Measurements from ENCODE around the gene FCHSD2.
"Not testable (repeated sequence)": the region's sequence is repeated elsewhere in the genome, so short reads cannot be mapped to it uniquely, and the experiment has no call there.

FCHSD2 gene

DNA sequence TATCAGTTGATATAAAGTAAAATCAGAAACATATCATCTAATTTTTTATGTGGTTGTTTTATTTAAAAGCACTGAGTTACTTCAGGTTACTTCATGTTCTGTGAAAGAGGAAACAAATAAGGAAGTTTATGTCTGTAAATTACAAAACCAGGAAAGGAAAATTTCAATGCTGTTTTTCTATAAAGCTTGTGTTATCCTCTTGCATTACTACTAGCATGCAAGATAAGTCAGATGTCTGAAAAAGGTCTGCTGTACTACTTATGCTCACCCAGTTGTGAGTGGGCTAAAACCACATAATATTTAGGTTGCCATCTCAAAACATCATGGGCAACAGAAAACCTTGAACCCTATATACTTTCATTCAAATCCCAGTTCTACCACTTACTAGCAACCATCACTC, 206.4 kb downstream of the FCHSD2 start:
- no peak for TF ChIP-seq ZNF274 (IDR thresholded peaks at IDR 0.05; ENCODE audit: low read depth, low read length)
- no peak overlapping the region for H3K4me3 ChIP-seq (ENCODE audit: low read length)

DNA sequence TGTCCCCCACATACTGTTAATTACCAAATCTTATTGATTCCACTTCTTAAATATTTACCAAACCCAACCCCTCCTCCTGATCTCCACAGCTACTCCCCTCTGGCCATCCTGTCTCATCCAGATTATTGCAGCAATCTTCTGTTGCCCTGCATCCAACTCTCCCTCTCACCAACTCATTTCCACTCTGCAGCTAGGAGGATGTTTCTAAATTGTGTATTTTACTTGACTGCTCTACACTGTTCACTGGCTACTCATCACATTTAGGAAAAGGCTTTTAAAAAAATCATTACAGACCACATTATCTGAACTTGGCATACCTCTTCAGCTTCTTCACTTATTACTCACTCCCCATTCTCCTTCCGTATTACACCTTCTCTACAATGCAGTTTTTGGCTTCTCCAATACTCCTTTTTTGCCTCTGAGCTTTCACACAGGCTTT, 210.0 kb downstream of the FCHSD2 start:
- no peak overlapping the region for H3K4me3 ChIP-seq (ENCODE audit: low read length)

DNA sequence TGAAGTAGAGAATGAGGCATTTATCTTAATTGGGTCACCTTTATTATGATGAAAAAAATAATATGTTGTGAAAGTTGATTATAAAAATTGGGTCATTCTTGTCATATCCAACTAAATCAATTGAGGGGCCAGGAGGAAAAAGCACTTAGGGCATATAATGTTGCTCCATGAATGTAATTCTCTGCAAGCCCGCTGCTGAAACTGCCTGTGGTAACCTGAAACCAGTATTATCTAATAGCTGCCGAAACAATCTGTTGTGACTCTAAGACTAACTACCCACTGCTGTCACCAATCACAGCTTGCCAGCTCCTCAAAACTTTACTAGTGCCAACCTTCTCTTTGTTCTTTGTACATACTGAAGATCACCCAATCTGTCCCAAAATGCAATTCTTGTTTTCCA, 212.1 kb downstream of the FCHSD2 start:
- H3K4me3 ChIP-seq (ENCODE audit: low read length) = no peak overlapping the region
- TF ChIP-seq ZNF274 (IDR thresholded peaks at IDR 0.05; ENCODE audit: low read depth, low read length) = no peak

More for the DNA sequence above, 210.0 kb downstream of the FCHSD2 start:
- no peak for TF ChIP-seq ZNF274 (IDR thresholded peaks at IDR 0.05; ENCODE audit: low read depth, low read length)

GRCh38 chr11:72929256-72929655, 212.9 kb downstream of the FCHSD2 start:
- no peak overlapping the region for H3K4me3 ChIP-seq (ENCODE audit: low read length)
- no peak for TF ChIP-seq ZNF274 (IDR thresholded peaks at IDR 0.05; ENCODE audit: low read depth, low read length)

- no peak overlapping the region for H3K4me3 ChIP-seq (ENCODE audit: low read length)
- no peak for TF ChIP-seq ZNF274 (IDR thresholded peaks at IDR 0.05; ENCODE audit: low read depth, low read length)
These were observed 214.7 kb downstream of the FCHSD2 start for GRCh38 chr11:72927380-72927779.

GRCh38 chr11:72926076-72926475, 216.0 kb downstream of the FCHSD2 start:
- no peak for TF ChIP-seq ZNF274 (IDR thresholded peaks at IDR 0.05; ENCODE audit: low read depth, low read length)

GRCh38 chr11:72925656-72926055, 216.5 kb downstream of the FCHSD2 start:
- no peak for TF ChIP-seq ZNF274 (IDR thresholded peaks at IDR 0.05; ENCODE audit: low read depth, low read length)
- no peak overlapping the region for H3K4me3 ChIP-seq (ENCODE audit: low read length)

More at GRCh38 chr11:72926076-72926475, 216.0 kb downstream of the FCHSD2 start:
- no peak overlapping the region for H3K4me3 ChIP-seq (ENCODE audit: low read length)

- TF ChIP-seq ZNF274 (IDR thresholded peaks at IDR 0.05; ENCODE audit: low read depth, low read length) = no peak
- H3K4me3 ChIP-seq (ENCODE audit: low read length) = no peak overlapping the region
These were observed 217.4 kb downstream of the FCHSD2 start for GRCh38 chr11:72924568-72925190.

DNA sequence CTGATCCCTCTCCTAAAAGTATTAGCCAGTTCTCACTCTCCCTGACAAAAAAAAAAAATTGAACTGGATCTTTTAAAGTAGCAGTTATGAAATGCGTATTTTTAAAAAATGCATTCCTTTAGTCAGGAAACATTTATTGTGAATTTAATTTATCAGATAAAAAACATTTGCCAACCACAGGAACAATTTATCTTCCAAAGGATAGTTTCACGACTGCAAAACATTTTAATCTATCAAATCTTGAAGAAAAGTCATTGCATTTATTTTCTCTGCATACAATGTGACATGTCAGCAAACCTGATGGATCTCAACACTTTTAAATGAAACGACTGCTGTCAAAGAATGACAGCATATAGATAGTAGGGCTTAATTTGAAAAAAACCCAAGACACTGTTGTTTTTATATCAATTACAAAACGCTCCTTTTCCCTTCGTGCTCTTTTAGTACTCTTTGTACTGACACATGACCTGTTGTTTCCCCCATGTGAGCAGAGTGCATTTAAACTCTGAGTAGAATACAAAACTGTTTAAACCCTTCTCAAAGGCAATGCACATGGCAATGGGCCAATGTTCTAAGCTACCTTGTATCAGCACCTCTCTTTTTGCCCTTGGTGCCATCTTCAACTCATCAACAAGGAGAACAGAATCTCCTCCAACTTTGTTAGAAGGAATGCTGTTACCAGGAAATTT, 220.9 kb downstream of the FCHSD2 start:
- no peak for TF ChIP-seq ZNF274 (IDR thresholded peaks at IDR 0.05; ENCODE audit: low read depth, low read length)
- H3K4me3 ChIP-seq (ENCODE audit: low read length) = no peak overlapping the region

DNA sequence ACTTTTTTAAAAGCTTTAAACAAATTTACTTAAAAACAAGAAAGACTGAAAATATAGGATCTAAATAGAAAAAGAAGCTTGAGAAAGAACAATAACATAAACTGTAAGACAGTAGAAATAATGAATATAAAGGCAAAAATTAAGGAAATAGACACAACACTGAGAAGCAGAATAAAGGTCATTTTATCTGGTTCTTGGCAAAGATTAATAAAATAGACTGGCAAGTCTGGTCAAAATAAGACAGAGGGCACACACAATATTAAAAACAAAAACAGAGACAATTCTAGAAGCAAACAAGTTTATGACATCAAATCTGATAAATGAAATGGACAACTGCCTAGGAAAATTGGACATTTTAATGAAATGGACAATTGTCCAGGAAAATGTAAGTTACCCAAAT, 222.1 kb downstream of the FCHSD2 start:
- TF ChIP-seq ZNF274 (IDR thresholded peaks at IDR 0.05; ENCODE audit: low read depth, low read length) = no peak
- no peak overlapping the region for H3K4me3 ChIP-seq (ENCODE audit: low read length)

GRCh38 chr11:72918851-72919250, 223.3 kb downstream of the FCHSD2 start:
- TF ChIP-seq ZNF274 (IDR thresholded peaks at IDR 0.05; ENCODE audit: low read depth, low read length) = no peak
- no peak overlapping the region for H3K4me3 ChIP-seq (ENCODE audit: low read length)

DNA sequence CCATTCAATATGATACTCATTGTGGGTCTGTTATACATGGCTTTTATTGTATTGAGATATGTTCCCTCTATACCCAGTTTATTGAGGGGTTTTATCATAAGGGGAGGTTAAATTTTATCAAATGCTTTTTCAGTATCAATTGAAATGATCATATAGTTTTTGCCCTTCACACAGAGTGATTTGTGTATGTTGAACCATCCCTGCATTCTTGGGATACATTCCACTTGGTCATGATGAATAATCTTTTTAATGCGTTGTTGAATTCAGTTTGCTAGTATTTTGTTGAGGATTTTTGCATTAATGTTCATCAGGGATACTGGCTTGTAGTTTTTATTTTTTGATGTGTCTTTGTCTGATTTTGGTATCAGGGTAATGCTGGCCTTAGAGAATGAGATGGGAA, 229.9 kb downstream of the FCHSD2 start:
- no peak for TF ChIP-seq ZNF274 (IDR thresholded peaks at IDR 0.05; ENCODE audit: low read depth, low read length)
- no peak overlapping the region for H3K4me3 ChIP-seq (ENCODE audit: low read length)

- H3K4me3 ChIP-seq (ENCODE audit: low read length) = not testable (repeated sequence)
These were observed 232.3 kb downstream of the FCHSD2 start for GRCh38 chr11:72909558-72910388.

DNA sequence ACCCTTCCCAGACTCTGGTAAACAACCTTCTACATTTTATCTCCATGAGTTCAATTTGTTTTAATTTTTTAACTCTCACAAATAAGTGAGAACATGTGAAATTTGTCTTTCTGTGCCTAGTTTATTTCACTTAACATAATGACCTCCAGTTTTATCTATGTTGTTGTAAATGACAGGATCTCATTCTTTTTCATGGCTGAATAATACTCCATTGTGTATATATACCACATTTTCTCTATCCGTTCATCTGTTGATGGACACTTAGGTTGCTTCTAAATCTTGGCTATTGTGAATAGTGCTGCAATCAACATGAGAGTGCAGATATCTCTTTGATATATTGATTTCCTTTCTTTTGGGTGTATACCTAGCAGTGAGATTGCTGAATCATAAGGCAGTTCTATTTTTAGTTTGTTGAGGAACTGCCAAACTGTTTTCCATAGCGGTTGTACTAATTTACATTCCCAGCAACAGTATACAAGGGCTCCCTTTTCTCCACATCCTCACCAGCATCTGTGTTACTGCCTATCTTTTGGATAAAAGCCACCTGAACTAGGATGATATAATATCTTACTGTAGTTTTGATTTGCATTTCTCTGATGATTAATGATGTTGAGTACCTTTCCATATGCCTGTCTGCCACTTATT, 234.0 kb downstream of the FCHSD2 start:
- TF ChIP-seq ZNF274 (IDR thresholded peaks at IDR 0.05; ENCODE audit: low read depth, low read length) = no peak
- H3K4me3 ChIP-seq (ENCODE audit: low read length) = no peak overlapping the region
